ENCODE results near the gene RNLS.

- TF ChIP-seq CTCF (IDR thresholded peaks at IDR 0.05) (no peak), POLR2AphosphoS5 (IDR thresholded peaks at IDR 0.05; ENCODE audit: insufficient read depth in 1 of 2, low read depth in 1 of 2) (no peak)
These were observed 159.4 kb downstream of the RNLS start for GRCh38 chr10:88423732-88424131.

All from vagina (tissue), 2 donors.